K562 (cell line): ENCODE results near the gene KIF26B. TPM values are rescaled to one million over a fixed set of nuclear protein-coding genes. Genes with fewer than 3 reads are reported as not detected.

Experiments
- ATAC-seq: fragments of 200-7000 bp; cut with Tn5 transposase; 3 replicates; pipeline ENCODE4 v1.9.1; 2020; ENCODE audit warnings: moderate library complexity
- BruUV-seq: library from RNA; stranded (reverse); fragments of 400-500 nt; replicated peaks from 2 replicates; lab custom pipeline; 2021; lab: Mats Ljungman, UMichigan
- CTCF ChIA-PET: fragments of 300-600 bp; formaldehyde crosslinking; extraction: SDS; loops from one replicate; lab custom pipeline; 2021; ENCODE audit warnings: low intra/inter-chr PET ratio; lab: Yijun Ruan, JAX
- POLR2A ChIA-PET: fragments of 300-600, 350-650 bp; sonication (Branson Sonifier 250); formaldehyde crosslinking; extraction: SDS; loops from one replicate; lab custom pipeline; 2021; ENCODE audit warnings: antibody characterized with exemption, inconsistent platforms; lab: Yijun Ruan, JAX
- DNase-seq, 4 experiments: peaks; one replicate each; pipeline versions ENCODE4 v3.0.0 to v3.0.0-alpha.2; 2011 to 2018; ENCODE audit warnings: low spot score in 3 of 4, mixed read lengths in 3 of 4; ENCODE audit errors: extremely low read depth in 1 of 4
- FAIRE-seq: peaks from 2 replicates; lab custom pipeline; 2011; peaks lifted over from hg19 to GRCh38; lab: Jason Lieb, UNC
- H2AFZ ChIP-seq: 2 replicates; pipeline ENCODE4 v1.6.0; 2011; ENCODE audit warnings: low read depth, low read length, control low read depth, inconsistent platforms
- H3K27ac ChIP-seq: fragments of 200-600 bp; 3 replicates; pipeline ENCODE4 v1.8.0; 2011; ENCODE audit warnings: low read depth, mild to moderate bottlenecking, control low read depth, inconsistent platforms, low read length, moderate library complexity, mixed read lengths; ENCODE audit errors: extremely low read depth
- H3K27me3 ChIP-seq, 2 experiments: fragments of 300-600 bp in 1 of 2; 2 replicates in 1 of 2; 3 replicates in 1 of 2; pipeline versions ENCODE4 v1.6.0 to v1.8.0; 2011; ENCODE audit warnings: inconsistent platforms in 2 of 2, low read length in 2 of 2, mild to moderate bottlenecking in 1 of 2, mixed read lengths in 1 of 2, moderate library complexity in 1 of 2; ENCODE audit not compliant: control insufficient read depth in 2 of 2, insufficient read depth in 2 of 2
- H3K36me3 ChIP-seq: fragments of 300-600 bp; 3 replicates; pipeline ENCODE4 v1.8.0; 2011; ENCODE audit warnings: mild to moderate bottlenecking, low read length, inconsistent platforms; ENCODE audit not compliant: control insufficient read depth, insufficient read depth
- H3K4me1 ChIP-seq, 2 experiments: fragments of 200-600 bp in 1 of 2; replicated peaks in 1 of 2; 2 replicates in 1 of 2; 3 replicates in 1 of 2; pipeline versions ENCODE4 v1.5.1 to v1.8.0; 2011; ENCODE audit warnings: inconsistent platforms in 2 of 2, low read length in 2 of 2, mild to moderate bottlenecking in 1 of 2, mixed read lengths in 1 of 2, moderate library complexity in 1 of 2; ENCODE audit not compliant: control insufficient read depth in 2 of 2, insufficient read depth in 2 of 2
- H3K4me2 ChIP-seq: 2 replicates; pipeline ENCODE4 v1.6.1; 2011; ENCODE audit warnings: low read length, control low read depth, inconsistent platforms, mixed read lengths; ENCODE audit not compliant: insufficient read depth
- H3K4me3 ChIP-seq: fragments of 200-600 bp; sonication (generic), shearing (Covaris generic); 2 replicates; pipeline ENCODE4 v1.5.1; 2016; ENCODE audit warnings: control low read depth, inconsistent platforms
- H3K79me2 ChIP-seq: fragments of 200-600 bp; 3 replicates; pipeline ENCODE4 v1.8.0; 2011; ENCODE audit warnings: low read length, inconsistent platforms; ENCODE audit not compliant: control insufficient read depth, insufficient read depth
- H3K9ac ChIP-seq, 2 experiments: 2 replicates each; pipeline versions ENCODE4 v1.6.0 to v1.6.1; 2011; ENCODE audit warnings: low read depth in 2 of 2, low read length in 2 of 2, control low read depth in 1 of 2, inconsistent platforms in 1 of 2, mild to moderate bottlenecking in 1 of 2, mixed read lengths in 1 of 2; ENCODE audit not compliant: insufficient read depth in 1 of 2
- H3K9me1 ChIP-seq: one replicate; pipeline ENCODE4 v1.6.0; 2011; ENCODE audit warnings: inconsistent platforms, mild to moderate bottlenecking, low read length, moderate library complexity; ENCODE audit not compliant: control insufficient read depth, insufficient read depth
- H3K9me3 ChIP-seq: replicated peaks from 2 replicates; pipeline ENCODE4 v1.5.1; 2011; ENCODE audit warnings: low read depth, low read length, inconsistent platforms; ENCODE audit not compliant: control insufficient read depth, insufficient read depth
- H4K20me1 ChIP-seq: replicated peaks from 2 replicates; pipeline ENCODE4 v1.6.1; 2011; ENCODE audit warnings: low read length, inconsistent platforms, mixed read lengths; ENCODE audit not compliant: control insufficient read depth, insufficient read depth
- ATF1 ChIP-seq, 2 experiments: fragments of 450-650 bp in 1 of 2; IDR thresholded peaks; 2 replicates each; pipeline ENCODE4 v1.6.1; 2016; ENCODE audit warnings: missing compliant biosample characterization in 1 of 2, missing genetic modification characterization in 1 of 2
- HIVEP1 ChIP-seq: fragments of 250-450 bp; sonication (Bioruptor Pico); IDR thresholded peaks from 2 replicates; pipeline ENCODE4 v1.4.0; 2020; ENCODE audit warnings: mild to moderate bottlenecking
- HNRNPLL ChIP-seq: fragments of 200-400 bp; formaldehyde crosslinking; IDR thresholded peaks from 2 replicates; pipeline ENCODE4 v1.6.1; 2017; ENCODE audit warnings: low read length, low read depth, mild to moderate bottlenecking; ENCODE audit not compliant: poor library complexity, severe bottlenecking
- MXD1 ChIP-seq: fragments of 250-450 bp; sonication (Bioruptor Pico); IDR thresholded peaks from 2 replicates; pipeline ENCODE4 v1.8.0; 2021; ENCODE audit warnings: borderline replicate concordance, mild to moderate bottlenecking, moderate library complexity; ENCODE audit not compliant: poor library complexity, severe bottlenecking
- SMARCA5 ChIP-seq: fragments of 450-650 bp; IDR thresholded peaks from 2 replicates; pipeline ENCODE4 v1.6.1; 2016
- SRSF9 ChIP-seq: fragments of 200-400 bp; formaldehyde crosslinking; IDR thresholded peaks from 2 replicates; pipeline ENCODE4 v1.6.1; 2017; ENCODE audit warnings: low read depth, low read length, borderline replicate concordance
- ZNF561 ChIP-seq: fragments of 450-650 bp; formaldehyde crosslinking; conservative IDR thresholded peaks from 2 replicates; pipeline ENCODE4 v1.4.0; 2020; ENCODE audit warnings: mild to moderate bottlenecking, moderate library complexity
- ZNF785 ChIP-seq: fragments of 250-450 bp; sonication (Bioruptor Pico); IDR thresholded peaks from 2 replicates; pipeline ENCODE4 v1.4.0; 2020; ENCODE audit warnings: mild to moderate bottlenecking
- WGBS: fragments of 100-300 bp; shearing (Covaris generic); methylation state at CpG from one replicate; pipeline ENCODE4 v1.1.6; 2016; ENCODE audit warnings: low coverage, mixed read lengths; ENCODE audit not compliant: insufficient coverage; ENCODE audit errors: missing lambda C conversion rate; 5-methylcytosine and 5-hydroxymethylcytosine counted together
- in situ Hi-C: fragments of 300-500 bp; cut with MboI; formaldehyde crosslinking; loops from 4 replicates; pipeline ENCODE4 v1.15.0; 2018; ENCODE audit warnings: inconsistent platforms, mixed read lengths
- intact Hi-C: fragments of 100-400 bp; cut with micrococcal nuclease; formaldehyde crosslinking; loops from 2 replicates; pipeline ENCODE4 v1.14.2; 2022
- polyA plus RNA-seq, 8 experiments: library from polyadenylated mRNA; depleted of rRNA in 4 of 8; stranded (reverse) in 5 of 8; unstranded in 3 of 8; fragments of >200 nt; fragmentation: Nextera tagmentation in 2 of 8; fragmentation: Illumina TruSeq in 1 of 8; extraction: Ambion mirVana in 2 of 8; extraction: Trizol in 1 of 8; gene quantifications; 2 replicates each; pipeline versions ENCODE4 v1.2.1 to v1.2.3, GENCODE V29; 2011 to 2014; ENCODE audit warnings: inconsistent platforms in 1 of 8, missing spikeins in 1 of 8
- total RNA-seq, 7 experiments: library from RNA; depleted of rRNA in 6 of 7; stranded (reverse); fragments of >200 nt in 6 of 7; fragmentation: Illumina TruSeq in 2 of 7; extraction: Trizol in 2 of 7; gene quantifications; 2 replicates each; pipeline versions ENCODE4 v1.2.1 to v1.2.3, GENCODE V29; 2011 to 2021; ENCODE audit warnings: low replicate concordance in 1 of 7

The KIF26B gene
- total and polyA plus RNA-seq, 9 of the 15 experiments (the other 6 are each of a cell fraction or from before 2014, with no cell fraction given): 0.02 to 0.08 (median 0.03) TPM; not detected in 6

GRCh38 chr1:245604979-245605378 lies 450.2 kb downstream of the KIF26B start (continued):
- TF ChIP-seq HIVEP1 (CRISPR knock-in tag): no peak
- TF ChIP-seq SMARCA5: no peak
- no peak for TF ChIP-seq ZNF785 (CRISPR knock-in tag)
- no peak for TF ChIP-seq HNRNPLL

- no peak overlapping the region for H3K9ac ChIP-seq
- CTCF ChIA-PET: no interaction called here
- WGBS: 3% methylated on average over 14 of the region's 14 CpGs
- H3K27ac ChIP-seq: no peak overlapping the region
- no peaks in the 10 kb centered on the region for H3K36me3 ChIP-seq
- H3K9me1 ChIP-seq: no peaks in the 10 kb centered on the region
- ATAC-seq (no peak), FAIRE-seq (no peak)
- no peaks in the 10 kb centered on the region for H4K20me1 ChIP-seq
- in situ Hi-C loops: no loop called here
- no peak overlapping the region for H3K4me3 ChIP-seq
- POLR2A ChIA-PET: no interaction called here
- BruUV-seq: no TSS peak
- TF ChIP-seq ZNF561 (no peak), SRSF9 (no peak), MXD1 (CRISPR knock-in tag) (no peak), ATF1 (CRISPR knock-in tag; IDR thresholded peaks at IDR 0.05) (no peak), ATF1 (tag; IDR thresholded peaks at IDR 0.05) (no peak)
- TF ChIP-seq, all 486 proteins: peak for 0
- Histone ChIP-seq H3K27me3 (peaks cover 69 to 85% of the 10 kb centered on the region in 2 experiments), H3K79me2 (no peaks in the 10 kb centered on the region), H3K4me1 (peaks cover 0 to 4% of the 10 kb centered on the region in 2 experiments; a peak in 2 of 5 replicates), H3K4me2 (no peak overlapping the region), H3K9me3 (no peaks in the 10 kb centered on the region), H2AFZ (no peak overlapping the region)
- intact Hi-C loops: no loop called here
- no peak for DNase-seq
Observed at GRCh38 chr1:245605480-245606156, 450.8 kb downstream of the KIF26B start.
